HepG2 (cell line): ENCODE data around the gene UXS1. TPM values are rescaled to one million over a fixed set of nuclear protein-coding genes. Genes with fewer than 3 reads are reported as not detected.

ENCODE experiments used
- ATAC-seq: fragments of 200-7000 bp; cut with Tn5 transposase; 3 replicates; pipeline ENCODE4 v1.9.1; 2020; ENCODE audit warnings: mild to moderate bottlenecking, moderate library complexity
- BruUV-seq: library from RNA; stranded (reverse); fragments of 400-500 nt; replicated peaks from 2 replicates; lab custom pipeline; 2021; lab: Mats Ljungman, UMichigan
- CTCF ChIA-PET: fragments of 300-600 bp; formaldehyde crosslinking; extraction: SDS; loops from one replicate; lab custom pipeline; 2021; ENCODE audit warnings: low total read pairs, inconsistent platforms, low intra/inter-chr PET ratio; lab: Yijun Ruan, JAX
- POLR2A ChIA-PET: fragments of 350-600 bp; sonication (Branson Sonifier 250); formaldehyde crosslinking; loops from one replicate; lab custom pipeline; 2020; ENCODE audit warnings: antibody characterized with exemption, inconsistent platforms; lab: Yijun Ruan, JAX
- DNase-seq: peaks from one replicate; pipeline ENCODE4 v3.0.0-alpha.2; 2015; ENCODE audit warnings: low spot score
- FAIRE-seq: peaks from 3 replicates; lab custom pipeline; 2011; peaks lifted over from hg19 to GRCh38; lab: Jason Lieb, UNC
- H2AFZ ChIP-seq: one replicate; pipeline ENCODE4 v1.6.1; 2011; ENCODE audit warnings: low read length, inconsistent platforms
- H3K27ac ChIP-seq: fragments of 300-600 bp; 3 replicates; pipeline ENCODE4 v1.8.0; 2011; ENCODE audit warnings: mixed run types, mild to moderate bottlenecking, mixed read lengths, low read length, inconsistent platforms; ENCODE audit not compliant: insufficient read depth; ENCODE audit errors: extremely low read length
- H3K27me3 ChIP-seq, 2 experiments: fragments of 200-600 bp in 1 of 2; 2 replicates in 1 of 2; 3 replicates in 1 of 2; pipeline versions ENCODE4 v1.6.0 to v1.8.0; 2011; ENCODE audit warnings: low read length in 2 of 2, mild to moderate bottlenecking in 2 of 2, moderate library complexity in 2 of 2, inconsistent platforms in 1 of 2; ENCODE audit not compliant: insufficient read depth in 2 of 2, control insufficient read depth in 1 of 2
- H3K36me3 ChIP-seq, 2 experiments: fragments of 200-600 bp in 1 of 2; replicated peaks in 1 of 2; 2 replicates in 1 of 2; 3 replicates in 1 of 2; pipeline versions ENCODE4 v1.5.1 to v1.8.0; 2011; ENCODE audit warnings: low read length in 2 of 2, inconsistent platforms in 1 of 2; ENCODE audit not compliant: insufficient read depth in 2 of 2, control insufficient read depth in 1 of 2
- H3K4me1 ChIP-seq: 2 replicates; pipeline ENCODE4 v1.5.1; 2012; ENCODE audit warnings: low read length, inconsistent platforms; ENCODE audit not compliant: insufficient read depth
- H3K4me2 ChIP-seq: 2 replicates; pipeline ENCODE4 v1.6.0; 2011; ENCODE audit warnings: low read depth, low read length, inconsistent platforms
- H3K4me3 ChIP-seq, 3 experiments: fragments of 200-600 bp in 1 of 3; sonication (generic), shearing (Covaris generic) in 1 of 3; replicated peaks in 1 of 3; 2 replicates each; pipeline ENCODE4 v1.5.1; 2011 to 2016; ENCODE audit warnings: low read length in 3 of 3, inconsistent platforms in 2 of 3, low read depth in 2 of 3, mild to moderate bottlenecking in 2 of 3, control low read depth in 1 of 3, mixed read lengths in 1 of 3; ENCODE audit not compliant: insufficient read depth in 1 of 3
- H3K79me2 ChIP-seq: one replicate; pipeline ENCODE4 v1.6.1; 2011; ENCODE audit warnings: low read length, inconsistent platforms; ENCODE audit not compliant: insufficient read depth
- H3K9ac ChIP-seq: 2 replicates; pipeline ENCODE4 v1.6.0; 2011; ENCODE audit warnings: mild to moderate bottlenecking, low read depth, low read length, inconsistent platforms; ENCODE audit not compliant: insufficient read depth
- H3K9me3 ChIP-seq: 2 replicates; pipeline ENCODE4 v1.5.1; 2012; ENCODE audit warnings: mild to moderate bottlenecking, low read length
- H4K20me1 ChIP-seq: 2 replicates; pipeline ENCODE4 v1.6.0; 2011; ENCODE audit warnings: inconsistent platforms, mild to moderate bottlenecking, low read length, moderate library complexity; ENCODE audit not compliant: insufficient read depth
- MATR3 ChIP-seq: sonication (generic); formaldehyde crosslinking; IDR thresholded peaks from 2 replicates; pipeline ENCODE4 v1.4.0; 2020; ENCODE audit warnings: missing genetic modification reagents
- PAWR ChIP-seq: sonication (generic); formaldehyde crosslinking; IDR thresholded peaks from 2 replicates; pipeline ENCODE4 v1.4.0; 2020; ENCODE audit warnings: missing genetic modification reagents, mild to moderate bottlenecking, borderline replicate concordance
- PHF21A ChIP-seq: sonication (generic); formaldehyde crosslinking; IDR thresholded peaks from 2 replicates; pipeline ENCODE4 v1.5.0; 2020; ENCODE audit warnings: mild to moderate bottlenecking, missing genetic modification reagents
- ZKSCAN8 ChIP-seq: IDR thresholded peaks from 2 replicates; pipeline ENCODE4 v1.6.1; 2016; ENCODE audit warnings: borderline replicate concordance, missing genetic modification reagents, missing compliant biosample characterization
- ZMYM2 ChIP-seq: sonication (generic); formaldehyde crosslinking; IDR thresholded peaks from 2 replicates; pipeline ENCODE4 v1.8.0; 2022; ENCODE audit warnings: mild to moderate bottlenecking, missing genetic modification reagents
- ZNF350 ChIP-seq: sonication (generic); formaldehyde crosslinking; IDR thresholded peaks from 2 replicates; pipeline ENCODE4 v1.4.0; 2020; ENCODE audit warnings: mild to moderate bottlenecking, low read depth, missing genetic modification reagents, borderline replicate concordance
- ZNF558 ChIP-seq: sonication (generic); formaldehyde crosslinking; IDR thresholded peaks from 2 replicates; pipeline ENCODE4 v1.9.0; 2022; ENCODE audit warnings: mild to moderate bottlenecking, missing genetic modification reagents, borderline replicate concordance
- ZNF562 ChIP-seq: sonication (generic); formaldehyde crosslinking; IDR thresholded peaks from 2 replicates; pipeline ENCODE4 v1.8.0; 2022; ENCODE audit warnings: missing genetic modification reagents, borderline replicate concordance
- WGBS: methylation state at CpG from one replicate; pipeline ENCODE4 v1.1.6; 2017; ENCODE audit warnings: low lambda C conversion rate; 5-methylcytosine and 5-hydroxymethylcytosine counted together
- in situ Hi-C: cut with HindIII; loops from 2 replicates; pipeline ENCODE4 v1.10.0; 2017; ENCODE audit warnings: low pct_unique_long_range_greater_than_20kb; ENCODE audit not compliant: extremely low pct_ligation_motif_present
- intact Hi-C: fragments of 100-400 bp; cut with micrococcal nuclease; formaldehyde crosslinking; loops from one replicate; pipeline ENCODE4 v1.10.0; 2022; ENCODE audit not compliant: unreplicated experiment
- polyA plus RNA-seq, 8 experiments: library from polyadenylated mRNA; depleted of rRNA in 3 of 8; stranded (reverse) in 7 of 8; unstranded in 1 of 8; fragments of >200 nt; fragmentation: Illumina TruSeq in 4 of 8; extraction: Trizol in 4 of 8; gene quantifications; 2 replicates each; pipeline versions ENCODE4 v1.2.1 to v1.2.3, GENCODE V29; 2011 to 2016; ENCODE audit warnings: low read depth in 4 of 8, missing spikeins in 1 of 8, mixed read lengths in 1 of 8; ENCODE audit not compliant: insufficient read depth in 1 of 8
- total RNA-seq, 5 experiments: library from RNA; depleted of rRNA; stranded (reverse); fragments of >200 nt; fragmentation: Illumina TruSeq; extraction: Trizol; gene quantifications; 2 replicates each; pipeline ENCODE4 v1.2.3, GENCODE V29; 2016; ENCODE audit warnings: low read depth in 1 of 5
- TF ChIP-seq, protein P1 (sequence below): sonication (generic); formaldehyde crosslinking; IDR thresholded peaks from 2 replicates; pipeline ENCODE4 v1.5.1; 2020; ENCODE audit warnings: mild to moderate bottlenecking, missing genetic modification reagents, moderate library complexity
- TF ChIP-seq, protein P2 (sequence below): sonication (generic); formaldehyde crosslinking; IDR thresholded peaks from 2 replicates; pipeline ENCODE4 v1.8.1; 2023; ENCODE audit warnings: mild to moderate bottlenecking, moderate library complexity, missing genetic modification reagents

Gene UXS1
- total and polyA plus RNA-seq, 2 of the 13 experiments (the other 11 are each of a cell fraction or from before 2014, with no cell fraction given) = 53.3 to 110 TPM

- in situ Hi-C loops (no loop called here), intact Hi-C loops (no loop called here)
- Histone ChIP-seq H3K9me3 (no peaks in the 10 kb centered on the region), H3K4me1 (no peaks in the 10 kb centered on the region), H2AFZ (no peak overlapping the region), H3K79me2 (no peaks in the 10 kb centered on the region), H3K36me3 (no peaks in the 10 kb centered on the region), H3K27ac (no peak overlapping the region), H3K9ac (no peak overlapping the region), H3K4me3 (no peak overlapping the region), H4K20me1 (no peaks in the 10 kb centered on the region), H3K27me3 (peaks cover 0 to 33% of the 10 kb centered on the region in 2 experiments; a peak in 4 of 5 replicates), H3K4me2 (no peak overlapping the region)
- CTCF ChIA-PET = no interaction called here
- no TSS peak for BruUV-seq
- WGBS = 14% methylated on average over 4 of the region's 4 CpGs
- DNase-seq = no peak
- no peak for ATAC-seq
- POLR2A ChIA-PET = no interaction called here
- no peak for FAIRE-seq
- TF ChIP-seq ZKSCAN8 (no peak), MATR3 (CRISPR knock-in tag) (no peak), PAWR (no peak), ZNF562 (no peak), ZNF350 (CRISPR knock-in tag) (no peak), ZNF558 (no peak), PHF21A (CRISPR knock-in tag) (no peak), ZMYM2 (CRISPR knock-in tag) (no peak)
- TF ChIP-seq, protein P1, sequence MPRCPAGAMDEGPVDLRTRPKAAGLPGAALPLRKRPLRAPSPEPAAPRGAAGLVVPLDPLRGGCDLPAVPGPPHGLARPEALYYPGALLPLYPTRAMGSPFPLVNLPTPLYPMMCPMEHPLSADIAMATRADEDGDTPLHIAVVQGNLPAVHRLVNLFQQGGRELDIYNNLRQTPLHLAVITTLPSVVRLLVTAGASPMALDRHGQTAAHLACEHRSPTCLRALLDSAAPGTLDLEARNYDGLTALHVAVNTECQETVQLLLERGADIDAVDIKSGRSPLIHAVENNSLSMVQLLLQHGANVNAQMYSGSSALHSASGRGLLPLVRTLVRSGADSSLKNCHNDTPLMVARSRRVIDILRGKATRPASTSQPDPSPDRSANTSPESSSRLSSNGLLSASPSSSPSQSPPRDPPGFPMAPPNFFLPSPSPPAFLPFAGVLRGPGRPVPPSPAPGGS = no peak
- TF ChIP-seq, protein P2, sequence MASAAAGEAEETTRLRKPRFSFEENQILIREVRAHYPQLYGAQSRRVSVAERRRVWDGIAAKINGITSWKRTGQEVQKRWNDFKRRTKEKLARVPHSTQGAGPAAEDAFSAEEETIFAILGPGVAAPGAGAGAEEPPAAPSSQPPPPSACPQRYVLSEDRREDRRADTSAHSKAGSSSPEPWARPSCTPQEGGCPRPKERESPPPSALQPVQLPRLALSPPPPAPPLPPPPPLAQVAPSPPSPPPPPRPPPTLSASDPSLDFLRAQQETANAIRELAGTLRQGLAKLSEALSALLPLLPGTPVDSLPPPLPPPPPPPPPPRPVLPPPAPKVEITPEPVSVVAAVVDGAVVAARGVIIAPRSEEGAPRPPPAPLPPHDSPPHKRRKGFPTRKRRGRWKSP (CRISPR knock-in tag) = no peak
Measured at GRCh38 chr2:106068451-106068850, 125.7 kb downstream of the UXS1 start.
